Smooth muscle cell (in vitro differentiated cells): ENCODE measurements around the gene BID. TPM values are rescaled to one million over a fixed set of nuclear protein-coding genes. Genes with fewer than 3 reads are reported as not detected.

Experiments
- DNase-seq: peaks from one replicate; lab custom pipeline; 2025; ENCODE audit not compliant: unreplicated experiment; lab: John Stamatoyannopoulos, UW
- H2AFZ ChIP-seq: fragments of 200-600 bp; sonication (generic); 2 replicates; pipeline ENCODE4 v1.6.0; 2016; ENCODE audit warnings: antibody characterized with exemption, low read depth, mild to moderate bottlenecking
- H3F3A ChIP-seq: fragments of 200-600 bp; sonication (generic); 2 replicates; pipeline ENCODE4 v1.6.0; 2017; ENCODE audit warnings: antibody characterized with exemption, low read depth
- H3K27ac ChIP-seq: fragments of 200-600 bp; sonication (generic); 2 replicates; pipeline ENCODE4 v1.5.1; 2016; ENCODE audit warnings: low read depth, mild to moderate bottlenecking
- H3K27me3 ChIP-seq: fragments of 200-600 bp; sonication (generic); 2 replicates; pipeline ENCODE4 v1.6.1; 2016; ENCODE audit warnings: low read depth, mild to moderate bottlenecking
- H3K36me3 ChIP-seq: fragments of 200-600 bp; sonication (generic); 2 replicates; pipeline ENCODE4 v1.5.1; 2016; ENCODE audit warnings: low read depth
- H3K4me1 ChIP-seq: fragments of 200-600 bp; sonication (generic); 2 replicates; pipeline ENCODE4 v1.5.1; 2016; ENCODE audit warnings: low read depth
- H3K4me2 ChIP-seq: fragments of 200-600 bp; sonication (generic); 2 replicates; pipeline ENCODE4 v1.6.0; 2016; ENCODE audit warnings: mild to moderate bottlenecking
- H3K4me3 ChIP-seq: fragments of 200-600 bp; sonication (generic); 2 replicates; pipeline ENCODE4 v1.5.1; 2016; ENCODE audit warnings: mild to moderate bottlenecking
- H3K79me2 ChIP-seq: fragments of 200-600 bp; sonication (generic); 2 replicates; pipeline ENCODE4 v1.6.0; 2016; ENCODE audit warnings: low read depth, mild to moderate bottlenecking
- H3K9ac ChIP-seq: fragments of 200-600 bp; sonication (generic); 2 replicates; pipeline ENCODE4 v1.6.0; 2016; ENCODE audit warnings: low read depth
- H3K9me3 ChIP-seq: fragments of 200-600 bp; sonication (generic); replicated peaks from 2 replicates; pipeline ENCODE4 v1.5.1; 2016; ENCODE audit warnings: low read depth
- H4K20me1 ChIP-seq: fragments of 200-600 bp; sonication (generic); 2 replicates; pipeline ENCODE4 v1.6.0; 2016; ENCODE audit warnings: low read depth
- WGBS: methylation state at CpG from one replicate; pipeline ENCODE4 v1.1.7; 2016; ENCODE audit warnings: low lambda C conversion rate; 5-methylcytosine and 5-hydroxymethylcytosine counted together
- polyA plus RNA-seq: library from polyadenylated mRNA; unstranded; fragments of >200 nt; fragmentation: Nextera tagmentation; extraction: Ambion mirVana; gene quantifications from 2 replicates; pipeline ENCODE4 v1.2.1, GENCODE V29; 2016
- total RNA-seq: library from RNA; depleted of rRNA; stranded (reverse); fragments of >200 nt; gene quantifications from 2 replicates; pipeline ENCODE4 v1.2.3, GENCODE V29; 2014
- TF ChIP-seq, protein P1 (sequence below): fragments of 200-600 bp; sonication (generic); IDR thresholded peaks from 2 replicates; pipeline ENCODE4 v1.5.1; 2017; ENCODE audit warnings: borderline replicate concordance, mild to moderate bottlenecking, antibody characterized with exemption; ENCODE audit not compliant: insufficient read depth, poor library complexity, severe bottlenecking

BID gene
- total and polyA plus RNA-seq, 2 experiments from 2014 or later = 8.1 to 26.9 TPM

DNA sequence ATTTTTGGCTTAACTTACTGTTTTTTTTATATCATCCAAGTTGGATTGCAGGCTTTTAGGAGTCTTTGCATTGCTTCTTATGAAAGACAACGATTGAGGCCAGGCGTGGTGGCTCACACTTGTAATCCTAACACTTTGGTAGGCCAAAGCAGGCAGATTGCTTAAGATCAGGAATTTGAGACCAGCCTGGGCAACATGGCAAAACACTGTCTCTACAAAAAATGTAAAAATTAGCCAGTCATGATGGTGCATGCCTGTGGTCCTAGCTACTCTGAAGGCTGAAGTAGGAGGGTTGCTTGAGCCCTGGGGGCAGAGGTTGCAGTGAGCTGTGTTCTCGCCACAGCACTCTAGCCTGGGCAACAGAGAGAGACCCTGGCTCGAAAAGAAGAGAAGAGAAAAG is 56.6 kb downstream of the BID start:
- H3K9me3 ChIP-seq = no peaks in the 10 kb centered on the region
- no peak overlapping the region for H3K9ac ChIP-seq
- no peaks in the 10 kb centered on the region for H4K20me1 ChIP-seq
- TF ChIP-seq, protein P1, sequence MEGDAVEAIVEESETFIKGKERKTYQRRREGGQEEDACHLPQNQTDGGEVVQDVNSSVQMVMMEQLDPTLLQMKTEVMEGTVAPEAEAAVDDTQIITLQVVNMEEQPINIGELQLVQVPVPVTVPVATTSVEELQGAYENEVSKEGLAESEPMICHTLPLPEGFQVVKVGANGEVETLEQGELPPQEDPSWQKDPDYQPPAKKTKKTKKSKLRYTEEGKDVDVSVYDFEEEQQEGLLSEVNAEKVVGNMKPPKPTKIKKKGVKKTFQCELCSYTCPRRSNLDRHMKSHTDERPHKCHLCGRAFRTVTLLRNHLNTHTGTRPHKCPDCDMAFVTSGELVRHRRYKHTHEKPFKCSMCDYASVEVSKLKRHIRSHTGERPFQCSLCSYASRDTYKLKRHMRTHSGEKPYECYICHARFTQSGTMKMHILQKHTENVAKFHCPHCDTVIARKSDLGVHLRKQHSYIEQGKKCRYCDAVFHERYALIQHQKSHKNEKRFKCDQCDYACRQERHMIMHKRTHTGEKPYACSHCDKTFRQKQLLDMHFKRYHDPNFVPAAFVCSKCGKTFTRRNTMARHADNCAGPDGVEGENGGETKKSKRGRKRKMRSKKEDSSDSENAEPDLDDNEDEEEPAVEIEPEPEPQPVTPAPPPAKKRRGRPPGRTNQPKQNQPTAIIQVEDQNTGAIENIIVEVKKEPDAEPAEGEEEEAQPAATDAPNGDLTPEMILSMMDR = no peak
- no peaks in the 10 kb centered on the region for H3F3A ChIP-seq
- H2AFZ ChIP-seq = no peak overlapping the region
- H3K79me2 ChIP-seq = no peaks in the 10 kb centered on the region
- no peaks in the 10 kb centered on the region for H3K27me3 ChIP-seq
- no peaks in the 10 kb centered on the region for H3K4me1 ChIP-seq
- DNase-seq = no peak
- no peak overlapping the region for H3K4me3 ChIP-seq
- H3K4me2 ChIP-seq = no peak overlapping the region
- no peaks in the 10 kb centered on the region for H3K36me3 ChIP-seq
- H3K27ac ChIP-seq = no peak overlapping the region
- 81% methylated on average over 4 of the region's 4 CpGs for WGBS

DNA sequence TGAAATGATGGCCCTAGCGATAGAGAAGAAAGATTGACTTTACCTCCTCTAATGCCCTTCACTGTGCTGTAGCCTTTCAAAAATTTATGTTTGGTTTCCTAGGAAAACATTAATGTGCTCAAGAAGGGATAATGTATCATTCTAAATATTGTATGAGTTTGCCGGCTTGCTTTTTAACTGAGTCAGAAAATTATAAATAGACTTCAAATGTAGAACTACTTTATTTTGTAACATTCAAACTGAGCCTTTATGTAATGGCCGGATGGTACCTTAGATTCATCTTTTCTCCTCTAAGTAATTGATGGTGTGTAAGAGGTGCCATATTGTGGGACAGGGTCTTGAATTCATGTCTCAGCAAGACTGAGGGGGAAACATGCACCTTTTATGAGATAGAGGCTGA is 57.7 kb downstream of the BID start:
- TF ChIP-seq, protein P1 = no peak
- no peaks in the 10 kb centered on the region for H3K79me2 ChIP-seq
- no peak for DNase-seq

DNA sequence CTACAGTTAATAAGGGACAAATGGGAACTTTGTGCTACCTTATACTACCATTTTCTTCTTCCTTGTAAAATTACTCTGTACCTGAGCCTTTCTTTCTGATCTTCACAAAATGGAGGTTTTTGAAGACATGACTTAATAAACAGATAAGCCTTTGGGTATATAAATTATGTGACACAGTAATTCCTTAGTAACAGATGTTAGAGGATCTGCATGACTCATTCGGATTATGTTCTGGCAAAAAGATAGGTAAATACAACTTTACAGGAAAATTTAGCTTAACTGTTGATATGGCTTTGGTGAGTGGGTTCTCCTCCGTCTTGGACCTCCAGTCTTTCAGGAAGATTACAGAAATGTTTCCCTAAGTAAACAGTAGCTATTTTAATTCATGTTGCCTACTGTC is 61.8 kb downstream of the BID start:
- Histone ChIP-seq H3K36me3 (no peaks in the 10 kb centered on the region), H3K27ac (peak overlapping the region; percentile 35), H3K4me3 (no peak overlapping the region), H3K9ac (no peak overlapping the region), H4K20me1 (no peaks in the 10 kb centered on the region), H3K27me3 (no peaks in the 10 kb centered on the region), H2AFZ (no peak overlapping the region), H3K4me1 (no peaks in the 10 kb centered on the region), H3K79me2 (no peaks in the 10 kb centered on the region), H3F3A (no peaks in the 10 kb centered on the region), H3K9me3 (no peaks in the 10 kb centered on the region), H3K4me2 (no peak overlapping the region)
- TF ChIP-seq, protein P1 = no peak
- WGBS = 55% methylated on average over 2 of the region's 2 CpGs
- no peak for DNase-seq

More for the DNA sequence above, 57.7 kb downstream of the BID start:
- no peaks in the 10 kb centered on the region for H3F3A ChIP-seq
- H2AFZ ChIP-seq = no peak overlapping the region
- no peak overlapping the region for H3K27ac ChIP-seq
- H3K9ac ChIP-seq = no peak overlapping the region
- no peak overlapping the region for H3K4me3 ChIP-seq
- no peaks in the 10 kb centered on the region for H4K20me1 ChIP-seq
- H3K27me3 ChIP-seq = no peaks in the 10 kb centered on the region
- no peak overlapping the region for H3K4me2 ChIP-seq
- WGBS = 96% methylated on average over 3 of the region's 3 CpGs
- no peaks in the 10 kb centered on the region for H3K4me1 ChIP-seq
- H3K9me3 ChIP-seq = no peaks in the 10 kb centered on the region
- no peaks in the 10 kb centered on the region for H3K36me3 ChIP-seq

DNA sequence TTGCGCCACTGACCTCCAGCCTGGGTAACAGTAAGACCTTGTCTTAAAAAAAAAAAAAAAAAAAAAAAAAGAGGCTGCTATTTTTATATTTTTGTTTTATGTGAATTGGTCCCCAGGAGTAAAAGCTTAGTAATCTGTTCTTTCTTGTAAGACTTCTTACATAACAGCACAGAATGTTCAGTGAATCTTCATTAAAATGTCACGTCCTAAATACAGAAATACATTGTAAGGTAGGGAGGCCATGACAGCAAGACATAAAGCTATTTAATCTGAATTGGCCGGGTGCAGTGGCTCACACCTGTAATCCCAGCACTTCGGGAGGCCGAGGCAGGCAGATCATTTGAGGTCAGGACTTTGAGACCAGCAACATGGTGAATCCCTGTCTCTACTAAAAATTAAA is 64.2 kb downstream of the BID start:
- H3K27me3 ChIP-seq = no peaks in the 10 kb centered on the region
- peaks cover 4% of the 10 kb centered on the region for H3K4me1 ChIP-seq
- H3K4me2 ChIP-seq = no peak overlapping the region
- H3K79me2 ChIP-seq = no peaks in the 10 kb centered on the region
- no peak for DNase-seq
- no peaks in the 10 kb centered on the region for H4K20me1 ChIP-seq
- no peaks in the 10 kb centered on the region for H3K36me3 ChIP-seq
- H3K4me3 ChIP-seq = no peak overlapping the region
- no peak overlapping the region for H3K9ac ChIP-seq
- H3K27ac ChIP-seq = no peak overlapping the region
- peaks cover 11% of the 10 kb centered on the region for H3F3A ChIP-seq
- 98% methylated on average over 5 of the region's 5 CpGs for WGBS
- no peak overlapping the region for H2AFZ ChIP-seq
- TF ChIP-seq, protein P1 = no peak
- H3K9me3 ChIP-seq = no peaks in the 10 kb centered on the region
